Stimulated activated CD4-positive, alpha-beta T cell treated with anti-CD3 and anti-CD28 coated beads, Interleukin-12 subunit alpha, Interleukin-12 subunit beta, amount 100 ng/mL, for 24 hours (primary cell): Measurements from ENCODE around the gene RNF208.

ENCODE experiments used
- DNase-seq, 2 experiments: peaks; one replicate each; pipeline ENCODE4 v3.0.0-alpha.2; 2020; ENCODE audit warnings: low read depth in 2 of 2

Gene RNF208

GRCh38 chr9:137176302-137177182 lies 45.5 kb downstream of the RNF208 start:
- DNase-seq, result peak in 1 of 2 experiments; percentile 21

- DNase-seq, result no peak
Observed at GRCh38 chr9:137175345-137175961, 46.6 kb downstream of the RNF208 start.

- no peak for DNase-seq
Observed at GRCh38 chr9:137174722-137175293, 47.2 kb downstream of the RNF208 start.

- DNase-seq, result no peak
Observed at GRCh38 chr9:137173796-137174664, 48.0 kb downstream of the RNF208 start.

GRCh38 chr9:137172901-137173795 lies 48.9 kb downstream of the RNF208 start:
- DNase-seq, result no peak

- DNase-seq, result no peak
Observed at GRCh38 chr9:137171149-137171900, 50.7 kb downstream of the RNF208 start.

- no peak for DNase-seq
Observed at GRCh38 chr9:137170486-137171148, 51.4 kb downstream of the RNF208 start.
